Uterus (tissue), 2 donors: ENCODE results near the gene FEM1C.

Source experiments
- CTCF ChIP-seq, 4 experiments: fragments of 200-600 bp in 2 of 4; fragments of 450-650 bp in 2 of 4; sonication (generic) in 2 of 4; IDR thresholded peaks; one replicate each; pipeline ENCODE4 v1.5.1; 2016 to 2019; ENCODE audit warnings: antibody characterized with exemption in 4 of 4, mild to moderate bottlenecking in 2 of 4, moderate library complexity in 1 of 4
- POLR2A ChIP-seq, 2 donors: fragments of 450-650 bp; IDR thresholded peaks; one replicate each; pipeline ENCODE4 v1.6.1; 2016; ENCODE audit warnings: antibody characterized with exemption in 2 of 2, mild to moderate bottlenecking in 1 of 2, moderate library complexity in 1 of 2

- TF ChIP-seq CTCF (IDR thresholded peaks at IDR 0.05) (no peak), POLR2A (IDR thresholded peaks at IDR 0.05) (no peak)
Measured at GRCh38 chr5:115487168-115487567, 57.4 kb downstream of the FEM1C start.
